ENCODE results near the gene ZBTB18.

ZBTB18 gene

DNA sequence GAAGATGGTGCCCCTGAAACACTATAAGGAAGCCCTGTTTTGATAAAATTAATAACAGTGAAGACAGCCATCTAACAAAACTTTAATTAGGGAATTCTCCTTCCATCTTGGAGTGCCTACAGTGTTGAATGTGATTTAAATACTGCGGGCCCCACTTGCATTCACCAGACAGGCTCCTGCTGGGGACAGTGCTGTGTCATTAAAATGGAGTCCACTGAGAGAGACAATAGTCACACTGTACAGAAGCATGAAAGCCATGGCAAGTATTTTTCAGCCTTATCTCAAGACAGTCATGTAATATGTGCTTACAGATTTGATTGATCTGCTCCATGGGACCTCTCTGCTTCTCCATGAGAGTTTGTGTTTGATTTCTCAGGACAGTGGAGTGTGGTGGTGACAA, 29.7 kb upstream of the ZBTB18 start:
- no peaks in the 10 kb centered on the region for H3K9me3 ChIP-seq (ENCODE audit: insufficient read depth, low read length)

GRCh38 chr1:244022311-244022710, 28.8 kb upstream of the ZBTB18 start:
- no peaks in the 10 kb centered on the region for H3F3A ChIP-seq (ENCODE audit: insufficient read depth)
- H3K4me2 ChIP-seq (ENCODE audit: low read depth, low read length, poor library complexity, severe bottlenecking), result no peak overlapping the region
- H3K27me3 ChIP-seq (ENCODE audit: low read length), result no peaks in the 10 kb centered on the region
- H3K27ac ChIP-seq (ENCODE audit: low read depth, low read length), result no peak overlapping the region
- H3K9ac ChIP-seq (ENCODE audit: low read length), result no peak overlapping the region
- TF ChIP-seq EZH2phosphoT487 (conservative IDR thresholded peaks at IDR 0.05; ENCODE audit: low read length), result no peak
- TF ChIP-seq, protein P1, sequence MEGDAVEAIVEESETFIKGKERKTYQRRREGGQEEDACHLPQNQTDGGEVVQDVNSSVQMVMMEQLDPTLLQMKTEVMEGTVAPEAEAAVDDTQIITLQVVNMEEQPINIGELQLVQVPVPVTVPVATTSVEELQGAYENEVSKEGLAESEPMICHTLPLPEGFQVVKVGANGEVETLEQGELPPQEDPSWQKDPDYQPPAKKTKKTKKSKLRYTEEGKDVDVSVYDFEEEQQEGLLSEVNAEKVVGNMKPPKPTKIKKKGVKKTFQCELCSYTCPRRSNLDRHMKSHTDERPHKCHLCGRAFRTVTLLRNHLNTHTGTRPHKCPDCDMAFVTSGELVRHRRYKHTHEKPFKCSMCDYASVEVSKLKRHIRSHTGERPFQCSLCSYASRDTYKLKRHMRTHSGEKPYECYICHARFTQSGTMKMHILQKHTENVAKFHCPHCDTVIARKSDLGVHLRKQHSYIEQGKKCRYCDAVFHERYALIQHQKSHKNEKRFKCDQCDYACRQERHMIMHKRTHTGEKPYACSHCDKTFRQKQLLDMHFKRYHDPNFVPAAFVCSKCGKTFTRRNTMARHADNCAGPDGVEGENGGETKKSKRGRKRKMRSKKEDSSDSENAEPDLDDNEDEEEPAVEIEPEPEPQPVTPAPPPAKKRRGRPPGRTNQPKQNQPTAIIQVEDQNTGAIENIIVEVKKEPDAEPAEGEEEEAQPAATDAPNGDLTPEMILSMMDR (IDR thresholded peaks at IDR 0.05; ENCODE audit: insufficient read depth, low read length, poor library complexity, severe bottlenecking), result no peak
- no peak overlapping the region for H2AFZ ChIP-seq (ENCODE audit: low read depth, low read length, severe bottlenecking)
- H3K4me3 ChIP-seq (ENCODE audit: insufficient read depth, low read length, poor library complexity, severe bottlenecking), result no peak overlapping the region
- no peaks in the 10 kb centered on the region for H3K9me3 ChIP-seq (ENCODE audit: insufficient read depth, low read length)
- H4K20me1 ChIP-seq (ENCODE audit: low read depth, low read length), result no peaks in the 10 kb centered on the region
- no peaks in the 10 kb centered on the region for H3K9me2 ChIP-seq (replicated peaks; ENCODE audit: insufficient read depth, low read length)
- no peaks in the 10 kb centered on the region for H3K79me2 ChIP-seq (ENCODE audit: insufficient read depth, low read length)
- H3K36me3 ChIP-seq (ENCODE audit: low read length), result no peaks in the 10 kb centered on the region

More for the DNA sequence above, 29.7 kb upstream of the ZBTB18 start:
- no peaks in the 10 kb centered on the region for H3K27me3 ChIP-seq (ENCODE audit: low read length)
- H2AFZ ChIP-seq (ENCODE audit: low read depth, low read length, severe bottlenecking), result no peak overlapping the region
- no peak overlapping the region for H3K9ac ChIP-seq (ENCODE audit: low read length)
- H4K20me1 ChIP-seq (ENCODE audit: low read depth, low read length), result no peaks in the 10 kb centered on the region
- no peak for TF ChIP-seq EZH2phosphoT487 (conservative IDR thresholded peaks at IDR 0.05; ENCODE audit: low read length)
- TF ChIP-seq, protein P1 (IDR thresholded peaks at IDR 0.05; ENCODE audit: insufficient read depth, low read length, poor library complexity, severe bottlenecking), result no peak
- no peak overlapping the region for H3K4me3 ChIP-seq (ENCODE audit: insufficient read depth, low read length, poor library complexity, severe bottlenecking)
- no peaks in the 10 kb centered on the region for H3K36me3 ChIP-seq (ENCODE audit: low read length)
- H3K4me2 ChIP-seq (ENCODE audit: low read depth, low read length, poor library complexity, severe bottlenecking), result no peak overlapping the region
- H3K79me2 ChIP-seq (ENCODE audit: insufficient read depth, low read length), result no peaks in the 10 kb centered on the region
- no peak overlapping the region for H3K27ac ChIP-seq (ENCODE audit: low read depth, low read length)
- no peaks in the 10 kb centered on the region for H3K9me2 ChIP-seq (replicated peaks; ENCODE audit: insufficient read depth, low read length)
- no peaks in the 10 kb centered on the region for H3F3A ChIP-seq (ENCODE audit: insufficient read depth)

- Histone ChIP-seq H3K27ac (ENCODE audit: low read depth, low read length) (no peak overlapping the region), H3K36me3 (ENCODE audit: low read length) (no peaks in the 10 kb centered on the region), H3K4me2 (ENCODE audit: low read depth, low read length, poor library complexity, severe bottlenecking) (no peak overlapping the region), H3F3A (ENCODE audit: insufficient read depth) (no peaks in the 10 kb centered on the region), H3K9me2 (replicated peaks; ENCODE audit: insufficient read depth, low read length) (no peaks in the 10 kb centered on the region), H4K20me1 (ENCODE audit: low read depth, low read length) (no peaks in the 10 kb centered on the region), H3K27me3 (ENCODE audit: low read length) (no peaks in the 10 kb centered on the region), H3K4me3 (ENCODE audit: insufficient read depth, low read length, poor library complexity, severe bottlenecking) (no peak overlapping the region), H3K9me3 (ENCODE audit: insufficient read depth, low read length) (no peaks in the 10 kb centered on the region), H3K9ac (ENCODE audit: low read length) (no peak overlapping the region), H3K79me2 (ENCODE audit: insufficient read depth, low read length) (no peaks in the 10 kb centered on the region), H2AFZ (ENCODE audit: low read depth, low read length, severe bottlenecking) (no peak overlapping the region)
- TF ChIP-seq EZH2phosphoT487 (conservative IDR thresholded peaks at IDR 0.05; ENCODE audit: low read length), result no peak
- TF ChIP-seq, protein P1 (IDR thresholded peaks at IDR 0.05; ENCODE audit: insufficient read depth, low read length, poor library complexity, severe bottlenecking), result no peak
Observed at GRCh38 chr1:244022864-244023440, 28.1 kb upstream of the ZBTB18 start.
